K562 (cell line): Measurements from ENCODE around the gene MLH1. TPM values are rescaled to one million over a fixed set of nuclear protein-coding genes. Genes with fewer than 3 reads are reported as not detected.

Experiments used
- ATF7 ChIP-seq: fragments of 450-650 bp; IDR thresholded peaks from 2 replicates; pipeline ENCODE4 v1.7.1; 2014; ENCODE audit warnings: mild to moderate bottlenecking, moderate library complexity
- CTCF ChIP-seq, 3 experiments: IDR thresholded peaks in 2 of 3; conservative IDR thresholded peaks in 1 of 3; 2 replicates each; pipeline ENCODE4 v1.5.1; 2011 to 2012; ENCODE audit warnings: low read length in 3 of 3, mild to moderate bottlenecking in 3 of 3, control low read depth in 2 of 3, improper control_type of control experiment in 1 of 3, inconsistent platforms in 1 of 3, low read depth in 1 of 3, mixed read lengths in 1 of 3, moderate library complexity in 1 of 3; ENCODE audit not compliant: insufficient read depth in 2 of 3
- FOXK2 ChIP-seq, 2 experiments: fragments of 450-650 bp; IDR thresholded peaks in 1 of 2; conservative IDR thresholded peaks in 1 of 2; 2 replicates each; pipeline ENCODE4 v1.6.1; 2016; ENCODE audit warnings: low read depth in 2 of 2, mild to moderate bottlenecking in 1 of 2
- ILF3 ChIP-seq: fragments of 450-650 bp; IDR thresholded peaks from 2 replicates; pipeline ENCODE4 v1.6.1; 2018; ENCODE audit warnings: antibody characterized with exemption, mild to moderate bottlenecking, moderate library complexity, borderline replicate concordance
- MAFG ChIP-seq: fragments of 450-650 bp; conservative IDR thresholded peaks from 2 replicates; pipeline ENCODE4 v1.6.1; 2016; ENCODE audit warnings: missing genetic modification characterization, missing compliant biosample characterization
- RAD21 ChIP-seq, 2 experiments: fragments of 250-450 bp in 1 of 2; fragments of 450-650 bp in 1 of 2; sonication (Bioruptor Pico) in 1 of 2; formaldehyde crosslinking in 1 of 2; IDR thresholded peaks in 1 of 2; conservative IDR thresholded peaks in 1 of 2; 2 replicates each; pipeline versions ENCODE4 v1.4.0 to v1.8.0; 2020 to 2022; ENCODE audit warnings: mild to moderate bottlenecking in 2 of 2, moderate library complexity in 1 of 2
- RNF219 ChIP-seq: fragments of 250-450 bp; sonication (Bioruptor Pico); IDR thresholded peaks from 2 replicates; pipeline ENCODE4 v1.5.0; 2022; ENCODE audit warnings: mild to moderate bottlenecking
- RUNX1 ChIP-seq: sonication (generic); IDR thresholded peaks from 2 replicates; pipeline ENCODE4 v1.6.1; 2016; ENCODE audit warnings: antibody characterized with exemption, low read depth
- SAFB2 ChIP-seq: fragments of 200-400 bp; formaldehyde crosslinking; IDR thresholded peaks from 2 replicates; pipeline ENCODE4 v1.6.1; 2018; ENCODE audit warnings: borderline replicate concordance, low read length, low read depth, moderate library complexity; ENCODE audit not compliant: severe bottlenecking
- SMARCA5 ChIP-seq: fragments of 450-650 bp; IDR thresholded peaks from 2 replicates; pipeline ENCODE4 v1.6.1; 2016
- XRCC5 ChIP-seq: fragments of 200-400 bp; formaldehyde crosslinking; IDR thresholded peaks from 2 replicates; pipeline ENCODE4 v1.6.1; 2017; ENCODE audit warnings: low read depth, mild to moderate bottlenecking, low read length
- ZNF354B ChIP-seq: fragments of 250-450 bp; sonication (Bioruptor Pico); IDR thresholded peaks from 2 replicates; pipeline ENCODE4 v1.4.0; 2020
- ZNF395 ChIP-seq: fragments of 200-800 bp; sonication (Bioruptor generic); IDR thresholded peaks from 2 replicates; pipeline ENCODE4 v1.6.1; 2017; ENCODE audit warnings: missing genetic modification characterization, missing compliant biosample characterization
- ZNF41 ChIP-seq: fragments of 250-450 bp; sonication (Bioruptor Pico); conservative IDR thresholded peaks from 2 replicates; pipeline ENCODE4 v1.4.0; 2020; ENCODE audit warnings: mild to moderate bottlenecking
- ZNF766 ChIP-seq: fragments of 200-800 bp; sonication (Bioruptor generic); conservative IDR thresholded peaks from 2 replicates; pipeline ENCODE4 v1.6.1; 2016; ENCODE audit warnings: missing genetic modification characterization, missing compliant biosample characterization
- ZNF830 ChIP-seq: fragments of 250-450 bp; sonication (Bioruptor Pico); IDR thresholded peaks from 2 replicates; pipeline ENCODE4 v1.5.0; 2021; ENCODE audit warnings: mild to moderate bottlenecking
- polyA plus RNA-seq, 8 experiments: library from polyadenylated mRNA; depleted of rRNA in 4 of 8; stranded (reverse) in 5 of 8; unstranded in 3 of 8; fragments of >200 nt; fragmentation: Nextera tagmentation in 2 of 8; fragmentation: Illumina TruSeq in 1 of 8; extraction: Ambion mirVana in 2 of 8; extraction: Trizol in 1 of 8; gene quantifications; 2 replicates each; pipeline versions ENCODE4 v1.2.1 to v1.2.3, GENCODE V29; 2011 to 2014; ENCODE audit warnings: inconsistent platforms in 1 of 8, missing spikeins in 1 of 8
- total RNA-seq, 7 experiments: library from RNA; depleted of rRNA in 6 of 7; stranded (reverse); fragments of >200 nt in 6 of 7; fragmentation: Illumina TruSeq in 2 of 7; extraction: Trizol in 2 of 7; gene quantifications; 2 replicates each; pipeline versions ENCODE4 v1.2.1 to v1.2.3, GENCODE V29; 2011 to 2021; ENCODE audit warnings: low replicate concordance in 1 of 7
- TF ChIP-seq, protein P1 (sequence below): fragments of 450-650 bp; IDR thresholded peaks from 2 replicates; pipeline ENCODE4 v1.6.1; 2016; ENCODE audit warnings: missing biosample characterization, missing genetic modification characterization
- TF ChIP-seq, protein P2 (sequence below): fragments of 450-650 bp; conservative IDR thresholded peaks from 2 replicates; pipeline ENCODE4 v1.6.1; 2016; ENCODE audit warnings: missing genetic modification characterization, low read depth, mild to moderate bottlenecking, control low read depth, missing compliant biosample characterization

The MLH1 gene
- total and polyA plus RNA-seq, 9 of the 15 experiments (the other 6 are each of a cell fraction or from before 2014, with no cell fraction given) = 76.4 to 155 (median 117) TPM

GRCh38 chr3:36993326-36994283 lies at the start of gene MLH1 (continued):
- TF ChIP-seq, protein P1, sequence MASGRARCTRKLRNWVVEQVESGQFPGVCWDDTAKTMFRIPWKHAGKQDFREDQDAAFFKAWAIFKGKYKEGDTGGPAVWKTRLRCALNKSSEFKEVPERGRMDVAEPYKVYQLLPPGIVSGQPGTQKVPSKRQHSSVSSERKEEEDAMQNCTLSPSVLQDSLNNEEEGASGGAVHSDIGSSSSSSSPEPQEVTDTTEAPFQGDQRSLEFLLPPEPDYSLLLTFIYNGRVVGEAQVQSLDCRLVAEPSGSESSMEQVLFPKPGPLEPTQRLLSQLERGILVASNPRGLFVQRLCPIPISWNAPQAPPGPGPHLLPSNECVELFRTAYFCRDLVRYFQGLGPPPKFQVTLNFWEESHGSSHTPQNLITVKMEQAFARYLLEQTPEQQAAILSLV (tag) = peak; percentile 15; the same call in 1 of the 2 replicates
- TF ChIP-seq ZNF41 (CRISPR knock-in tag) (no peak), RAD21 (CRISPR knock-in tag; conservative IDR thresholded peaks at IDR 0.05 in 1 of 2, IDR thresholded peaks at IDR 0.05 in 1 of 2) (no peak), RNF219 (CRISPR knock-in tag) (no peak), SMARCA5 (no peak), MAFG (tag) (no peak), ILF3 (no peak), FOXK2 (conservative IDR thresholded peaks at IDR 0.05 in 1 of 2, IDR thresholded peaks at IDR 0.05 in 1 of 2; ENCODE audit: low read depth in 2 of 2) (peak; percentile 50 to 88; a peak in 3 of 4 replicates), RUNX1 (no peak), ZNF766 (peak; percentile 82; the same call in 1 of the 2 replicates), ZNF354B (CRISPR knock-in tag) (no peak), ZNF830 (CRISPR knock-in tag) (no peak), ZNF395 (peak; percentile 89), ATF7 (peak; percentile 98), XRCC5 (no peak), CTCF (IDR thresholded peaks at IDR 0.05 in 2 of 3, conservative IDR thresholded peaks at IDR 0.05 in 1 of 3; ENCODE audit: insufficient read depth in 2 of 3, low read depth in 1 of 3, low read length in 3 of 3) (no peak), SAFB2 (no peak)
- TF ChIP-seq, protein P2, sequence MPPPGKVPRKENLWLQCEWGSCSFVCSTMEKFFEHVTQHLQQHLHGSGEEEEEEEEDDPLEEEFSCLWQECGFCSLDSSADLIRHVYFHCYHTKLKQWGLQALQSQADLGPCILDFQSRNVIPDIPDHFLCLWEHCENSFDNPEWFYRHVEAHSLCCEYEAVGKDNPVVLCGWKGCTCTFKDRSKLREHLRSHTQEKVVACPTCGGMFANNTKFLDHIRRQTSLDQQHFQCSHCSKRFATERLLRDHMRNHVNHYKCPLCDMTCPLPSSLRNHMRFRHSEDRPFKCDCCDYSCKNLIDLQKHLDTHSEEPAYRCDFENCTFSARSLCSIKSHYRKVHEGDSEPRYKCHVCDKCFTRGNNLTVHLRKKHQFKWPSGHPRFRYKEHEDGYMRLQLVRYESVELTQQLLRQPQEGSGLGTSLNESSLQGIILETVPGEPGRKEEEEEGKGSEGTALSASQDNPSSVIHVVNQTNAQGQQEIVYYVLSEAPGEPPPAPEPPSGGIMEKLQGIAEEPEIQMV (tag) = no peak
